Osteoblast (primary cell): ENCODE results near the gene EBF4. TPM values are rescaled to one million over a fixed set of nuclear protein-coding genes. Genes with fewer than 3 reads are reported as not detected.

Experiments used
- DNase-seq: peaks from one replicate; pipeline ENCODE4 v3.0.0; 2011; ENCODE audit warnings: low spot score, mixed read lengths; ENCODE audit not compliant: insufficient read length; ENCODE audit errors: missing footprints
- H2AFZ ChIP-seq: 2 replicates; pipeline ENCODE4 v1.6.0; 2011; ENCODE audit warnings: mild to moderate bottlenecking, low read length
- H3K27ac ChIP-seq: 2 replicates; pipeline ENCODE4 v1.5.1; 2011; ENCODE audit warnings: mild to moderate bottlenecking, low read depth, low read length, moderate library complexity
- H3K27me3 ChIP-seq: 2 replicates; pipeline ENCODE4 v1.6.0; 2012; ENCODE audit warnings: mild to moderate bottlenecking, control low read depth, inconsistent platforms, low read length, moderate library complexity; ENCODE audit not compliant: insufficient read depth
- H3K36me3 ChIP-seq: 2 replicates; pipeline ENCODE4 v1.5.1; 2011; ENCODE audit warnings: mild to moderate bottlenecking, low read length, control low read depth, moderate library complexity; ENCODE audit not compliant: insufficient read depth
- H3K4me1 ChIP-seq: 2 replicates; pipeline ENCODE4 v1.5.1; 2011; ENCODE audit warnings: mild to moderate bottlenecking, low read length, control low read depth, moderate library complexity; ENCODE audit not compliant: insufficient read depth
- H3K4me2 ChIP-seq: 2 replicates; pipeline ENCODE4 v1.6.0; 2011; ENCODE audit warnings: mild to moderate bottlenecking, low read length; ENCODE audit not compliant: insufficient read depth
- H3K4me3 ChIP-seq: fragments of 200-600 bp; sonication (generic); 3 replicates; pipeline ENCODE4 v1.5.1; 2012; ENCODE audit warnings: mild to moderate bottlenecking, low read length, inconsistent platforms; ENCODE audit not compliant: insufficient read depth
- H3K79me2 ChIP-seq: 2 replicates; pipeline ENCODE4 v1.6.0; 2012; ENCODE audit warnings: mild to moderate bottlenecking, low read length, control low read depth, inconsistent platforms; ENCODE audit not compliant: insufficient read depth
- H3K9me3 ChIP-seq: 2 replicates; pipeline ENCODE4 v1.5.1; 2011; ENCODE audit warnings: low read depth, low read length, control low read depth
- H4K20me1 ChIP-seq: 2 replicates; pipeline ENCODE4 v1.6.0; 2012; ENCODE audit warnings: mild to moderate bottlenecking, low read length, control low read depth; ENCODE audit not compliant: insufficient read depth
- total RNA-seq: library from RNA; depleted of rRNA; stranded (reverse); fragments of >200 nt; gene quantifications from 2 replicates; pipeline ENCODE4 v1.2.3, GENCODE V29; 2012
- TF ChIP-seq, protein P1 (sequence below): IDR thresholded peaks from 2 replicates; pipeline ENCODE4 v1.5.1; 2011; ENCODE audit warnings: mild to moderate bottlenecking, low read depth, low read length, moderate library complexity; ENCODE audit errors: extremely low read depth

The EBF4 gene
- total RNA-seq, 1 donor, result under 0.01 TPM

DNA sequence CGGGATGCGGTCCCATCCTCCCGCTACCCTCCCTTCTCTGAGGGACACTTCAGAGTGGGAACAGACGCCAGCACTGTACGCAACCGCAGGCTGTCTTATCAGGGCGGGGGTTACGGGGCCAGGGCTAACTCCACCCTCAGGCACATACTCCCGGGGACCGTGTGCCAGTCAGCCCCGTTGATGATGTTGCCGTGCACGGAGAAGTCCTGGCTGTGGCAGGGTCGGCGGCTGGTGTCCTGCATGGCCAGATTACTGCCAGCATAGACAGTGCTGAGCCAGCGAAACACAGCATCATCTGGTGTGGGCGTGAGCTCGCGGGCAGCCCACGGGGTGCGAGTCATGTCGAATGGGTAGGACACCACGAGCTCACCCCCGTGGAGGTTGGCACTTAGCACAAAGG lies 102.9 kb downstream of the EBF4 start:
- DNase-seq, result peak; percentile 35
- Histone ChIP-seq H3K9me3 (no peaks in the 10 kb centered on the region), H3K27ac (no peak overlapping the region), H3K79me2 (no peaks in the 10 kb centered on the region), H4K20me1 (peaks cover 3% of the 10 kb centered on the region), H2AFZ (no peak overlapping the region), H3K36me3 (no peaks in the 10 kb centered on the region), H3K4me1 (no peaks in the 10 kb centered on the region), H3K27me3 (peaks cover 56% of the 10 kb centered on the region), H3K4me3 (no peak overlapping the region), H3K4me2 (no peak overlapping the region)
- TF ChIP-seq, protein P1, sequence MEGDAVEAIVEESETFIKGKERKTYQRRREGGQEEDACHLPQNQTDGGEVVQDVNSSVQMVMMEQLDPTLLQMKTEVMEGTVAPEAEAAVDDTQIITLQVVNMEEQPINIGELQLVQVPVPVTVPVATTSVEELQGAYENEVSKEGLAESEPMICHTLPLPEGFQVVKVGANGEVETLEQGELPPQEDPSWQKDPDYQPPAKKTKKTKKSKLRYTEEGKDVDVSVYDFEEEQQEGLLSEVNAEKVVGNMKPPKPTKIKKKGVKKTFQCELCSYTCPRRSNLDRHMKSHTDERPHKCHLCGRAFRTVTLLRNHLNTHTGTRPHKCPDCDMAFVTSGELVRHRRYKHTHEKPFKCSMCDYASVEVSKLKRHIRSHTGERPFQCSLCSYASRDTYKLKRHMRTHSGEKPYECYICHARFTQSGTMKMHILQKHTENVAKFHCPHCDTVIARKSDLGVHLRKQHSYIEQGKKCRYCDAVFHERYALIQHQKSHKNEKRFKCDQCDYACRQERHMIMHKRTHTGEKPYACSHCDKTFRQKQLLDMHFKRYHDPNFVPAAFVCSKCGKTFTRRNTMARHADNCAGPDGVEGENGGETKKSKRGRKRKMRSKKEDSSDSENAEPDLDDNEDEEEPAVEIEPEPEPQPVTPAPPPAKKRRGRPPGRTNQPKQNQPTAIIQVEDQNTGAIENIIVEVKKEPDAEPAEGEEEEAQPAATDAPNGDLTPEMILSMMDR, result no peak

DNA sequence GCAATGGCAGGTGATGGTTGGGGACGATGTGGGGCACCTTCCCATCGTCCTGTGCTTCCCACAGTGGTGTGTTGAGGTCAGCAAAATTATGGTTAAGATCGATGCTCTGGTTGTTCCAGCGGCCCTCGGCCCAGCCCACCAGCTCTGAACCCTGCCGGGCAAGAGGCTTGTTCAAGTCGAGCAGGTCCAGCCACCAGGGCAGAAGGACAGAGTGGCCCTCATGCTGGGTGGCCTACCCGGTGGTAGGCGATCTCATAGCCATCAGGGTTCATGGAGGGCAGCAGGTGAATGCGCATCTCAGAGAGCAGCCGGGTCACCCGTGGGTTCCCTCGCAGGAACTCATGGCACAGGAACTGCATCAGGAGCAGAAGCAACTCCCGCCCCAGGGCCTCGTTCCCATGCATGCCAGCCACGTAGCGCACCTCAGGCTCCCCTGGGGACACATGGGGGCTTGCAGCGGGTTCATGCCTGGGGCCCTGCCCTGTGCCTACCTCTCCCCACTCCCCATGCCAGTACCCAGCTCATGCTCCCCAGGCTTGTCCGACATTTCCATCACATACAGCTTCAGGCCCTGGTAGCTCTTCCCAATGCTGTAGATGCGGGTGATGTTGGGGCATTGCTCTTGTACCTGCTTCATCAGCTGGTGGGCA lies 103.6 kb downstream of the EBF4 start:
- Histone ChIP-seq H2AFZ (no peak overlapping the region), H3K4me3 (no peak overlapping the region), H3K27me3 (peaks cover 62% of the 10 kb centered on the region), H3K9me3 (no peaks in the 10 kb centered on the region), H3K27ac (no peak overlapping the region), H4K20me1 (peaks cover 3% of the 10 kb centered on the region), H3K79me2 (no peaks in the 10 kb centered on the region), H3K36me3 (no peaks in the 10 kb centered on the region), H3K4me1 (no peaks in the 10 kb centered on the region), H3K4me2 (no peak overlapping the region)
- TF ChIP-seq, protein P1, result no peak
- peak; percentile 54 for DNase-seq

DNA sequence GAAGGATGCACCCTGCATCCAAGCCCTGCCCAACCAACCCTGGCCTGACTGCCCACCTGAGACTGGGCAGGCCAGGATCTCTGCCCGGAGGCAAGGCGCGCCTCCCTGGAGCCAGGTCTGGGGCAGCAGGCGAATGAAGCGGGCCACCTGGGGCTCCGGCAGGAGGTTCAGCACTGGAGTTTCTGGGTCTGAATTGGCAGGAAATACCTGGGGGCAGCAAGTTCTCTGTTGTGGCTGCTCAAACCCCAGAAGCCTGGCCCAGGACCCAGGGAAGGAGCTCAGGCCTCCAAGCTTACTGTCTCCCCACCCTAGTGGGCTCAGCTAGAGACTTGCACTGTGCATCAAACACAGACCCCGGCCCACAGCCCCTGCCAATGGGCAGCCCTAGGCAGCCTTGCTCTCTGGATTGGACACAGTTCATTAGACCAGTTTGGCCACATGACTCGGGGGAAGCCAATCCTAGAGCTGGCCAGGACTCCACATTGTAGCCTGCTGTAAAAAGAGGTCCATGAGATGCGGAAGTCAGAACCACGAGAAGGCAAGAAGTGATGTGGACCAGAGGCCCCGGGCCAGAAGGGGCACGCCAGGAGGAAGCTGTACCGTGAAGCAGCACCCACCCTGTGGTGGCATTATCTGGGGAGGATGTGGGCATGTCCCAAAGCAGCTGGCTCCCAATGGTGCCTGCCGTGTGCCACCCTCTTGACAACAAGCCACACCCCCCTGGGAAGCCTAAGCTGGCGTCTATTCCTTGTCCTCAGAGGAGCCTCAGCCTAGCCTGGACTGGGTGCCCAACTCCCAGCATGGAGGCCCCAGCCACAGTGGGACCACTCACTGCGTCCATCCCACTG lies 104.8 kb downstream of the EBF4 start:
- Histone ChIP-seq H3K27me3 (peaks cover 63% of the 10 kb centered on the region), H3K4me1 (no peaks in the 10 kb centered on the region), H2AFZ (no peak overlapping the region), H3K4me3 (no peak overlapping the region), H3K36me3 (no peaks in the 10 kb centered on the region), H3K4me2 (no peak overlapping the region), H3K79me2 (no peaks in the 10 kb centered on the region), H3K27ac (no peak overlapping the region), H3K9me3 (no peaks in the 10 kb centered on the region), H4K20me1 (peaks cover 3% of the 10 kb centered on the region)
- TF ChIP-seq, protein P1, result no peak
- DNase-seq, result peak; percentile 77
